ENCODE results near the gene GPATCH11.

GPATCH11 gene

GRCh38 chr2:37110306-37111212 is 26.2 kb downstream of the GPATCH11 start:
- no peak for DNase-seq

- no peak for DNase-seq
These were observed 27.6 kb downstream of the GPATCH11 start for GRCh38 chr2:37111958-37112357.

- no peak for DNase-seq
These were observed 33.2 kb downstream of the GPATCH11 start for GRCh38 chr2:37117566-37117965.

GRCh38 chr2:37119157-37119556 is 34.8 kb downstream of the GPATCH11 start:
- DNase-seq = no peak

GRCh38 chr2:37125416-37125815 is 41.1 kb downstream of the GPATCH11 start:
- DNase-seq = no peak

GRCh38 chr2:37132914-37133313 is 48.6 kb downstream of the GPATCH11 start:
- no peak for DNase-seq

GRCh38 chr2:37142546-37142945 is 58.2 kb downstream of the GPATCH11 start:
- DNase-seq = no peak

GRCh38 chr2:37143974-37144373 is 59.7 kb downstream of the GPATCH11 start:
- no peak for DNase-seq

GRCh38 chr2:37146062-37146461 is 61.7 kb downstream of the GPATCH11 start:
- no peak for DNase-seq

GRCh38 chr2:37148325-37148724 is 64.0 kb downstream of the GPATCH11 start:
- no peak for DNase-seq

Measured in GOT3 (cell line).